Measurements from ENCODE around the gene PIK3C2B. TPM values are rescaled to one million over a fixed set of nuclear protein-coding genes. Genes with fewer than 3 reads are reported as not detected.
A peak's percentile ranks its signal among the peaks of the same experiment; 100 is the strongest.

Gene PIK3C2B
- total and polyA plus RNA-seq, 2 of the 8 experiments (the other 6 are each of a cell fraction or from before 2014, with no cell fraction given): 20.4 to 36.7 TPM

DNA sequence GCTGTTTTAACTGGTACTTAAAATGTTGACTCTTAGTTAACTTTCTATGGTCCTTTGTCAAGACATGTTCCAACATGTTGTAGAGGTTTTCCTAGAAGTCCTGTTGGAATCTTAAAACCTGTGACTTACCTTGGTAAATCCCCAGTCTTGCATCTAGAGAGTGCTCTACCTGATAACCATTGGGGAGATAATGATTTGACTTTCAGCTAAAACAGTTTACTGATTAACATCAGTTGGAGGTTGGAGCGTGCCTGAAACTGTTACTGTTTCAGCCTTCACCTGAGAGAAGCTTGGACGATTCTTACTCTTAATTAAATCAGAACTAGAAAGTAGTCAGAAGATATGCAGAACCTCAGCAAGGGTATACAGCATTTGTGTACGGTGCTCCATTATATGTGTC lies 30.4 kb upstream of the PIK3C2B start:
- no peak overlapping the region for H4K91ac ChIP-seq (replicated peaks; ENCODE audit: insufficient read length, low read length)
- no peak overlapping the region for H3K18ac ChIP-seq (ENCODE audit: extremely low read depth, low read length)
- H3K4me3 ChIP-seq (ENCODE audit: extremely low read depth in 1 of 4, insufficient read depth in 2 of 4, low read depth in 3 of 4, low read length in 4 of 4): no peak overlapping the region
- ChIA-PET POLR2A (ENCODE audit: partially characterized antibody) (interaction anchor here (1.0 to 6.9 kb wide), 4 partner anchors 9 to 36 kb away, joined by 3 to 54 read pairs (median 4); partner anchors contain the start of gene MDM4), CTCF (ENCODE audit: partially characterized antibody) (interaction anchor here (1.0 to 1.7 kb wide), 2 partner anchors 79 to 282 kb away, joined by 4 read pairs; no protein-coding TSS in a partner anchor)
- no peak overlapping the region for H2BK15ac ChIP-seq (ENCODE audit: low read length)
- no peak overlapping the region for H3K9ac ChIP-seq (replicated peaks in 1 of 4; ENCODE audit: extremely low read depth in 1 of 4, low read depth in 3 of 4, low read length in 3 of 4)
- no peak overlapping the region for H2BK20ac ChIP-seq (ENCODE audit: low read length)
- peaks cover 3 to 47% of the 10 kb centered on the region in 2 experiments; a peak in 3 of 4 replicates for H3K79me2 ChIP-seq (ENCODE audit: control insufficient read depth in 1 of 2, insufficient read depth in 2 of 2, low read length in 2 of 2)
- peaks cover 0 to 4% of the 10 kb centered on the region in 2 experiments for H4K20me1 ChIP-seq (replicated peaks in 1 of 2; ENCODE audit: control insufficient read depth in 1 of 2, insufficient read depth in 2 of 2, low read length in 2 of 2)
- H3K23me2 ChIP-seq (ENCODE audit: low read depth, low read length): no peaks in the 10 kb centered on the region
- H3K4ac ChIP-seq (replicated peaks; ENCODE audit: insufficient read length, low read depth, low read length): no peak overlapping the region
- H3K4me1 ChIP-seq (replicated peaks in 1 of 4; ENCODE audit: control insufficient read depth in 3 of 4, insufficient read depth in 4 of 4, low read length in 3 of 4): peaks cover 0 to 4% (median 0%) of the 10 kb centered on the region in 4 experiments; a peak in 1 of 7 replicates
- FAIRE-seq (no peak), DNase-seq (ENCODE audit: low read depth in 1 of 2, low spot score in 2 of 2) (no peak)
- H3K23ac ChIP-seq (ENCODE audit: insufficient read length): no peak overlapping the region
- 0 out of 2 replicates have a peak overlapping the region, but pooled peaks have one; percentile 14 for H3K27ac ChIP-seq (ENCODE audit: low read depth, low read length)
- H4K8ac ChIP-seq (ENCODE audit: extremely low read depth, insufficient read depth, low read length): no peak overlapping the region
- no peak overlapping the region for H2AK5ac ChIP-seq (ENCODE audit: low read depth, low read length)
- no peak overlapping the region for H2AFZ ChIP-seq (ENCODE audit: low read length)
- peak overlapping the region; percentile 2 for H3K56ac ChIP-seq (replicated peaks; ENCODE audit: insufficient read length, low read depth, low read length)
- peaks cover 9 to 30% (median 16%) of the 10 kb centered on the region in 4 experiments for H3K36me3 ChIP-seq (ENCODE audit: control insufficient read depth in 2 of 4, insufficient read depth in 4 of 4, low read length in 3 of 4)
- H3K4me2 ChIP-seq (ENCODE audit: insufficient read depth in 1 of 2, low read depth in 2 of 2, low read length in 2 of 2): no peak overlapping the region
- peaks cover 8% of the 10 kb centered on the region for H3K79me1 ChIP-seq (ENCODE audit: low read depth, low read length)
- WGBS, 2 experiments (ENCODE audit: extremely low coverage in 1 of 2, insufficient coverage in 1 of 2, insufficient read length in 1 of 2, insufficient replicate concordance in 2 of 2, low coverage in 1 of 2, low lambda C conversion rate in 2 of 2, missing lambda C conversion rate in 1 of 2): 92% methylated on average over 3 of the region's 3 CpGs; no CpG with 5 or more reads in 1 of the 2 experiments
- H2BK5ac ChIP-seq (ENCODE audit: low read depth, low read length): peak overlapping the region; percentile 38; the same call in 1 of the 2 replicates
- H4K5ac ChIP-seq (ENCODE audit: insufficient read length, low read depth, low read length): no peak overlapping the region
- H2BK12ac ChIP-seq (ENCODE audit: low read depth, low read length): no peak overlapping the region
- no peak overlapping the region for H3K14ac ChIP-seq (ENCODE audit: insufficient read length)
- H2BK120ac ChIP-seq (replicated peaks; ENCODE audit: low read depth, low read length): no peak overlapping the region
- no peaks in the 10 kb centered on the region for H3K27me3 ChIP-seq (replicated peaks in 1 of 4; ENCODE audit: control insufficient read depth in 3 of 4, extremely low read depth in 1 of 4, insufficient read depth in 3 of 4, low read length in 3 of 4)
- TF ChIP-seq SUZ12 (IDR thresholded peaks at IDR 0.05; ENCODE audit: low read length) (no peak), TBP (IDR thresholded peaks at IDR 0.05; ENCODE audit: low read depth, low read length) (no peak), YY1 (IDR thresholded peaks at IDR 0.05; ENCODE audit: low read depth, low read length) (no peak), CREB1 (IDR thresholded peaks at IDR 0.05) (no peak), TEAD4 (IDR thresholded peaks at IDR 0.05; ENCODE audit: low read depth, low read length) (no peak), KDM5A (IDR thresholded peaks at IDR 0.05; ENCODE audit: low read length) (no peak), SAP30 (IDR thresholded peaks at IDR 0.05; ENCODE audit: insufficient read depth, insufficient replicate concordance, low read length) (no peak), NANOG (IDR thresholded peaks at IDR 0.05; ENCODE audit: insufficient read depth, low read depth, low read length, poor library complexity, severe bottlenecking) (no peak)
- TF ChIP-seq, protein P1, sequence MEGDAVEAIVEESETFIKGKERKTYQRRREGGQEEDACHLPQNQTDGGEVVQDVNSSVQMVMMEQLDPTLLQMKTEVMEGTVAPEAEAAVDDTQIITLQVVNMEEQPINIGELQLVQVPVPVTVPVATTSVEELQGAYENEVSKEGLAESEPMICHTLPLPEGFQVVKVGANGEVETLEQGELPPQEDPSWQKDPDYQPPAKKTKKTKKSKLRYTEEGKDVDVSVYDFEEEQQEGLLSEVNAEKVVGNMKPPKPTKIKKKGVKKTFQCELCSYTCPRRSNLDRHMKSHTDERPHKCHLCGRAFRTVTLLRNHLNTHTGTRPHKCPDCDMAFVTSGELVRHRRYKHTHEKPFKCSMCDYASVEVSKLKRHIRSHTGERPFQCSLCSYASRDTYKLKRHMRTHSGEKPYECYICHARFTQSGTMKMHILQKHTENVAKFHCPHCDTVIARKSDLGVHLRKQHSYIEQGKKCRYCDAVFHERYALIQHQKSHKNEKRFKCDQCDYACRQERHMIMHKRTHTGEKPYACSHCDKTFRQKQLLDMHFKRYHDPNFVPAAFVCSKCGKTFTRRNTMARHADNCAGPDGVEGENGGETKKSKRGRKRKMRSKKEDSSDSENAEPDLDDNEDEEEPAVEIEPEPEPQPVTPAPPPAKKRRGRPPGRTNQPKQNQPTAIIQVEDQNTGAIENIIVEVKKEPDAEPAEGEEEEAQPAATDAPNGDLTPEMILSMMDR (IDR thresholded peaks at IDR 0.05; ENCODE audit: control extremely low read depth in 1 of 3, insufficient read depth in 1 of 3, low read depth in 1 of 3, low read length in 3 of 3): no peak
- TF ChIP-seq, protein P2, sequence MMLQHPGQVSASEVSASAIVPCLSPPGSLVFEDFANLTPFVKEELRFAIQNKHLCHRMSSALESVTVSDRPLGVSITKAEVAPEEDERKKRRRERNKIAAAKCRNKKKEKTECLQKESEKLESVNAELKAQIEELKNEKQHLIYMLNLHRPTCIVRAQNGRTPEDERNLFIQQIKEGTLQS (IDR thresholded peaks at IDR 0.05; ENCODE audit: insufficient read depth, low read depth, low read length): no peak
- no peaks in the 10 kb centered on the region for H3K9me3 ChIP-seq (ENCODE audit: insufficient read depth in 2 of 2, low read depth in 1 of 2, low read length in 1 of 2)
